ENCODE measurements around the gene ADCY10. TPM values are rescaled to one million over a fixed set of nuclear protein-coding genes. Genes with fewer than 3 reads are reported as not detected.

ADCY10 gene
- total RNA-seq, 1 experiment from 2014 or later: 0.20 TPM

- H3K23me2 ChIP-seq (ENCODE audit: insufficient read length, low read depth, low read length, poor library complexity, severe bottlenecking): no peaks in the 10 kb centered on the region
- H2BK20ac ChIP-seq (ENCODE audit: low read depth, low read length, poor library complexity, severe bottlenecking): no peak overlapping the region
- H2BK15ac ChIP-seq (ENCODE audit: low read depth, low read length): no peak overlapping the region
- H3T11ph ChIP-seq (ENCODE audit: low read length): no peak overlapping the region
- H2AFZ ChIP-seq (ENCODE audit: low read length): no peak overlapping the region
- no peak overlapping the region for H2BK12ac ChIP-seq (ENCODE audit: insufficient read length, low read depth, low read length)
- no peaks in the 10 kb centered on the region for H3K4me1 ChIP-seq (ENCODE audit: insufficient read depth, low read length)
- WGBS (ENCODE audit: extremely low coverage, insufficient read length, low lambda C conversion rate): no CpG with 5 or more reads among the region's 3 CpGs
- no peaks in the 10 kb centered on the region for H4K20me1 ChIP-seq (ENCODE audit: control insufficient read depth, insufficient read depth, insufficient read length)
- H3K27ac ChIP-seq (ENCODE audit: insufficient read length, low read depth, low read length): no peak overlapping the region
- no peaks in the 10 kb centered on the region for H3K79me2 ChIP-seq (ENCODE audit: insufficient read depth, low read length)
- no peak overlapping the region for H2BK5ac ChIP-seq (ENCODE audit: insufficient read length, low read length)
- H3K9me3 ChIP-seq (ENCODE audit: control insufficient read depth, low read depth, low read length): no peaks in the 10 kb centered on the region
- no peak overlapping the region for H3K14ac ChIP-seq (ENCODE audit: insufficient read depth, low read length)
- DNase-seq: no peak
- H3K79me1 ChIP-seq (ENCODE audit: insufficient read depth, low read depth, low read length, poor library complexity, severe bottlenecking): no peaks in the 10 kb centered on the region
- H3K4ac ChIP-seq (ENCODE audit: low read depth, low read length): no peak overlapping the region
- no peak overlapping the region for H4K8ac ChIP-seq (replicated peaks; ENCODE audit: insufficient read length, low read depth, low read length)
- no peak overlapping the region for H4K91ac ChIP-seq (ENCODE audit: insufficient read length, low read depth, low read length)
- Mint-ChIP-seq H3K9me3 (peaks cover 1 to 7% of the 10 kb centered on the region in 2 experiments; a peak in 3 of 5 replicates), H3K4me1 (peaks cover 8 to 17% of the 10 kb centered on the region in 2 experiments), H3K36me3 (ENCODE audit: insufficient read depth in 1 of 3, low read depth in 3 of 3) (peaks cover 51 to 76% (median 66%) of the 10 kb centered on the region in 3 experiments), H3K27ac (no peak overlapping the region), H3K4me3 (no peak overlapping the region), H3K27me3 (ENCODE audit: low read depth) (peaks cover 62% of the 10 kb centered on the region)
- H3K23ac ChIP-seq (ENCODE audit: insufficient read length, low read depth, low read length): no peak overlapping the region
- H3K56ac ChIP-seq (ENCODE audit: insufficient read length, low read depth, low read length): no peak overlapping the region
- no peak overlapping the region for H2AK5ac ChIP-seq (ENCODE audit: insufficient read length, low read length)
- H3K27me3 ChIP-seq (ENCODE audit: insufficient read depth, low read length): no peaks in the 10 kb centered on the region; the same call in 1 of the 2 replicates
- H4K5ac ChIP-seq (ENCODE audit: insufficient read length, low read depth, low read length): no peak overlapping the region
- H2BK120ac ChIP-seq (ENCODE audit: low read depth, low read length, poor library complexity, severe bottlenecking): no peak overlapping the region
- H3K18ac ChIP-seq (ENCODE audit: insufficient read length, low read depth, low read length): no peak overlapping the region
- H3K9ac ChIP-seq (ENCODE audit: extremely low read depth, insufficient read length, low read length): no peak overlapping the region
- no peak for TF ChIP-seq CTCF (conservative IDR thresholded peaks at IDR 0.05)
- no peak overlapping the region for H3K4me2 ChIP-seq (ENCODE audit: insufficient read depth, insufficient read length, low read length)
Measured at GRCh38 chr1:167770127-167770526, 143.8 kb downstream of the ADCY10 start.

All from H9 (cell line).